Endometrium (tissue), 2 donors: ENCODE data around the gene CNIH1.

Experiments
- FAIRE-seq: peaks from 2 replicates; lab custom pipeline; 2012; peaks lifted over from hg19 to GRCh38; lab: Jason Lieb, UNC
- donor health status: control.
- donor health status: control.

CNIH1 gene

GRCh38 chr14:54440873-54441868 is at the start of gene CNIH1:
Gene CNIH1, minus strand, starts transcription at chr14:54441374. Its CDS starts 47 bp downstream, at chr14:54441327.
- FAIRE-seq: no peak

GRCh38 chr14:54490445-54491175 is 49.4 kb upstream of the CNIH1 start:
- FAIRE-seq: no peak

- no peak for FAIRE-seq
Measured at GRCh38 chr14:54489731-54490444, 48.7 kb upstream of the CNIH1 start.

- FAIRE-seq: no peak
Measured at GRCh38 chr14:54489318-54489683, 48.1 kb upstream of the CNIH1 start.

- peak; percentile 85 for FAIRE-seq
Measured at GRCh38 chr14:54488646-54489317, 47.6 kb upstream of the CNIH1 start, which contains the start of gene GMFB. Gene GMFB, minus strand, starts transcription at chr14:54488980. Its CDS starts 53 bp downstream, at chr14:54488927.

GRCh38 chr14:54488318-54488645 is 47.1 kb upstream of the CNIH1 start:
- no peak for FAIRE-seq

- no peak for FAIRE-seq
Measured at GRCh38 chr14:54487771-54488170, 46.6 kb upstream of the CNIH1 start.

GRCh38 chr14:54486685-54487084 is 45.5 kb upstream of the CNIH1 start:
- FAIRE-seq: no peak

GRCh38 chr14:54483846-54484245 is 42.7 kb upstream of the CNIH1 start:
- no peak for FAIRE-seq

GRCh38 chr14:54483073-54483745 is 42.0 kb upstream of the CNIH1 start:
- no peak for FAIRE-seq

GRCh38 chr14:54481695-54482094 is 40.5 kb upstream of the CNIH1 start:
- FAIRE-seq: no peak

GRCh38 chr14:54480830-54481562 is 39.8 kb upstream of the CNIH1 start:
- FAIRE-seq: peak; percentile 70

GRCh38 chr14:54478636-54479215 is 37.6 kb upstream of the CNIH1 start:
- no peak for FAIRE-seq

GRCh38 chr14:54475911-54476310 is 34.7 kb upstream of the CNIH1 start:
- FAIRE-seq: no peak

- FAIRE-seq: no peak
Measured at GRCh38 chr14:54475187-54475899, 34.2 kb upstream of the CNIH1 start.

GRCh38 chr14:54474232-54474793 is 33.1 kb upstream of the CNIH1 start:
- no peak for FAIRE-seq

GRCh38 chr14:54472315-54472714 is 31.1 kb upstream of the CNIH1 start:
- FAIRE-seq: no peak

- no peak for FAIRE-seq
Measured at GRCh38 chr14:54471641-54472040, 30.5 kb upstream of the CNIH1 start.

- FAIRE-seq: no peak
Measured at GRCh38 chr14:54470701-54471100, 29.5 kb upstream of the CNIH1 start.
